ENCODE data around the gene CLDN4. TPM values are rescaled to one million over a fixed set of nuclear protein-coding genes. Genes with fewer than 3 reads are reported as not detected.
"Not testable (repeated sequence)": the region's sequence is repeated elsewhere in the genome, so short reads cannot be mapped to it uniquely, and the experiment has no call there.

The CLDN4 gene
- total and polyA plus RNA-seq, 2 donors from 2014 or later, result 82.6 to 342 TPM

- no peaks in the 10 kb centered on the region for H3K9me3 ChIP-seq (ENCODE audit: control insufficient read depth in 2 of 3, insufficient read depth in 1 of 3, low read length in 3 of 3)
- no peaks in the 10 kb centered on the region for H3K4me1 ChIP-seq (ENCODE audit: control insufficient read depth in 2 of 3, insufficient read depth in 2 of 3, low read depth in 1 of 3, low read length in 3 of 3)
- DNase-seq (no peak), FAIRE-seq (no peak)
- TF ChIP-seq, protein P1, sequence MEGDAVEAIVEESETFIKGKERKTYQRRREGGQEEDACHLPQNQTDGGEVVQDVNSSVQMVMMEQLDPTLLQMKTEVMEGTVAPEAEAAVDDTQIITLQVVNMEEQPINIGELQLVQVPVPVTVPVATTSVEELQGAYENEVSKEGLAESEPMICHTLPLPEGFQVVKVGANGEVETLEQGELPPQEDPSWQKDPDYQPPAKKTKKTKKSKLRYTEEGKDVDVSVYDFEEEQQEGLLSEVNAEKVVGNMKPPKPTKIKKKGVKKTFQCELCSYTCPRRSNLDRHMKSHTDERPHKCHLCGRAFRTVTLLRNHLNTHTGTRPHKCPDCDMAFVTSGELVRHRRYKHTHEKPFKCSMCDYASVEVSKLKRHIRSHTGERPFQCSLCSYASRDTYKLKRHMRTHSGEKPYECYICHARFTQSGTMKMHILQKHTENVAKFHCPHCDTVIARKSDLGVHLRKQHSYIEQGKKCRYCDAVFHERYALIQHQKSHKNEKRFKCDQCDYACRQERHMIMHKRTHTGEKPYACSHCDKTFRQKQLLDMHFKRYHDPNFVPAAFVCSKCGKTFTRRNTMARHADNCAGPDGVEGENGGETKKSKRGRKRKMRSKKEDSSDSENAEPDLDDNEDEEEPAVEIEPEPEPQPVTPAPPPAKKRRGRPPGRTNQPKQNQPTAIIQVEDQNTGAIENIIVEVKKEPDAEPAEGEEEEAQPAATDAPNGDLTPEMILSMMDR (IDR thresholded peaks at IDR 0.05; ENCODE audit: borderline replicate concordance, extremely low read depth, insufficient read depth), result no peak
- no peaks in the 10 kb centered on the region for H3K36me3 ChIP-seq (ENCODE audit: control insufficient read depth in 2 of 3, insufficient read depth in 3 of 3, low read length in 3 of 3)
- H3K4me3 ChIP-seq (ENCODE audit: low read length in 3 of 3), result no peak overlapping the region
- no peaks in the 10 kb centered on the region for H3K27me3 ChIP-seq (ENCODE audit: control insufficient read depth, insufficient read depth, low read length)
- no peak overlapping the region for H3K9ac ChIP-seq (ENCODE audit: low read length in 3 of 3)
- intact Hi-C loops (cut with DNase I), result no loop called here
- no peak overlapping the region for H3K27ac ChIP-seq (ENCODE audit: low read depth in 2 of 2, low read length in 2 of 2)
Observed at GRCh38 chr7:73789051-73789450, 41.7 kb upstream of the CLDN4 start.

GRCh38 chr7:73791170-73791690 is 39.6 kb upstream of the CLDN4 start:
- H3K4me1 ChIP-seq (ENCODE audit: control insufficient read depth in 2 of 3, insufficient read depth in 2 of 3, low read depth in 1 of 3, low read length in 3 of 3); H3K36me3 ChIP-seq (ENCODE audit: control insufficient read depth in 2 of 3, insufficient read depth in 3 of 3, low read length in 3 of 3); H3K4me3 ChIP-seq (ENCODE audit: low read length in 3 of 3); H3K27ac ChIP-seq (ENCODE audit: low read depth in 2 of 2, low read length in 2 of 2); FAIRE-seq; H3K27me3 ChIP-seq (ENCODE audit: control insufficient read depth, insufficient read depth, low read length); intact Hi-C loops (cut with DNase I); H3K9me3 ChIP-seq (ENCODE audit: control insufficient read depth in 2 of 3, insufficient read depth in 1 of 3, low read length in 3 of 3); H3K9ac ChIP-seq (ENCODE audit: low read length in 3 of 3): not testable (repeated sequence)
- DNase-seq, result peak in 1 of 5 donors; percentile 10

GRCh38 chr7:73795188-73795587 is 35.6 kb upstream of the CLDN4 start:
- intact Hi-C loops (cut with DNase I), result not testable (repeated sequence)

GRCh38 chr7:73796656-73797055 is 34.1 kb upstream of the CLDN4 start:
- H3K27me3 ChIP-seq (ENCODE audit: control insufficient read depth, insufficient read depth, low read length); FAIRE-seq; H3K9me3 ChIP-seq (ENCODE audit: control insufficient read depth in 2 of 3, insufficient read depth in 1 of 3, low read length in 3 of 3); H3K4me1 ChIP-seq (ENCODE audit: control insufficient read depth in 2 of 3, insufficient read depth in 2 of 3, low read depth in 1 of 3, low read length in 3 of 3); intact Hi-C loops (cut with DNase I); H3K36me3 ChIP-seq (ENCODE audit: control insufficient read depth in 2 of 3, insufficient read depth in 3 of 3, low read length in 3 of 3); H3K4me3 ChIP-seq (ENCODE audit: low read length in 3 of 3); H3K27ac ChIP-seq (ENCODE audit: low read depth in 2 of 2, low read length in 2 of 2); DNase-seq; H3K9ac ChIP-seq (ENCODE audit: low read length in 3 of 3): not testable (repeated sequence)

More at GRCh38 chr7:73795188-73795587, 35.6 kb upstream of the CLDN4 start:
- not testable (repeated sequence) for H3K27me3 ChIP-seq (ENCODE audit: control insufficient read depth, insufficient read depth, low read length); H3K27ac ChIP-seq (ENCODE audit: low read depth in 2 of 2, low read length in 2 of 2); H3K9me3 ChIP-seq (ENCODE audit: control insufficient read depth in 2 of 3, insufficient read depth in 1 of 3, low read length in 3 of 3); H3K4me1 ChIP-seq (ENCODE audit: control insufficient read depth in 2 of 3, insufficient read depth in 2 of 3, low read depth in 1 of 3, low read length in 3 of 3); H3K36me3 ChIP-seq (ENCODE audit: control insufficient read depth in 2 of 3, insufficient read depth in 3 of 3, low read length in 3 of 3); DNase-seq; FAIRE-seq; H3K4me3 ChIP-seq (ENCODE audit: low read length in 3 of 3); H3K9ac ChIP-seq (ENCODE audit: low read length in 3 of 3)

- H3K27ac ChIP-seq (ENCODE audit: low read depth in 2 of 2, low read length in 2 of 2); intact Hi-C loops (cut with DNase I); H3K27me3 ChIP-seq (ENCODE audit: control insufficient read depth, insufficient read depth, low read length); H3K4me1 ChIP-seq (ENCODE audit: control insufficient read depth in 2 of 3, insufficient read depth in 2 of 3, low read depth in 1 of 3, low read length in 3 of 3); H3K4me3 ChIP-seq (ENCODE audit: low read length in 3 of 3); H3K36me3 ChIP-seq (ENCODE audit: control insufficient read depth in 2 of 3, insufficient read depth in 3 of 3, low read length in 3 of 3); DNase-seq; FAIRE-seq; H3K9me3 ChIP-seq (ENCODE audit: control insufficient read depth in 2 of 3, insufficient read depth in 1 of 3, low read length in 3 of 3); H3K9ac ChIP-seq (ENCODE audit: low read length in 3 of 3): not testable (repeated sequence)
Observed at GRCh38 chr7:73797176-73797575, 33.6 kb upstream of the CLDN4 start.

All from kidney (tissue), 14 donors.